GM19099 (cell line): Measurements from ENCODE around the gene ZNF799.

Experiments used
- POLR2A ChIP-seq: IDR thresholded peaks from 3 replicates; pipeline ENCODE4 v1.6.1; 2011; ENCODE audit warnings: low read depth; ENCODE audit not compliant: insufficient read length; ENCODE audit errors: extremely low read depth

The ZNF799 gene

GRCh38 chr19:12400633-12401502 is at the start of gene ZNF799:
ZNF799 (minus strand) TSS chr19:12401271; CDS start chr19:12401070, 201 bp downstream.
- TF ChIP-seq POLR2A: peak; percentile 14

DNA sequence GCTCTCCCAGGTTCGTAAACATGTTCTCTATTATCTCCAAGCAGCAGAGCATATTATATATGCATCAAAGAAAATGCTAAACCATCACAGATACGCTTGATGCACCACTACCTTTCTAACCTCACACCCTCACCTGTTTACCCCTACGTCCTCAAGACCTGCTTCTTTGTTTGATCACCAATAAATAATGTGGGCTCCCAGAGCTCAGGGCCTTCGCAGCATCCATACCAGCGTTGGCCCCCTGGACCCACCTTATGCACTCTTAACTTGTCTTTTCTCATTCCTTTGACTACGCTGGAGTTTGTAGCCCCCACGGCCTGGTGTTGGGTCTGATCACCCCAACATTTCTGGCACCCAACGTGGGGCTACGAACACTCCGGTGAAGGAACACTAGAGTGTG is 49.8 kb upstream of the ZNF799 start:
- TF ChIP-seq POLR2A: no peak

DNA sequence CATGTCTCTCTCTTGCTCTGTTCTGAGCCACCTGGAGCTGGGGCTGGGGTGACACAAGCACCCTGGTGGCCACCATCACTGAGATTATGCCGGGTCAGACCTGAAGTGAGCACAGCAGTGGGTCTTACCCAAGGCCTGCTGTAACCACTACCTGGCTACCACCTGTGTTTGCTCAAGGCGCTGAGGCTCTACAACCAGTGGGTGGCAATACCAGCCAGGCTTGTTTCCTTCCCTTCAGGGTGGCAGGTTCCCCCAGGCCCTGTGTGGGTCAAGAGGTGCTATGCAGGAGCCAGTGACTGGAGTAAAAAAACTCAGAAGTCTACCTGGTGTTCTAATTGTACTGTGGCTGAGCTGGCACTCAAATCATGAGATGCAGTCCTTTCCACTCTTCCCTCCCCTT is 47.7 kb upstream of the ZNF799 start:
- TF ChIP-seq POLR2A: no peak

- TF ChIP-seq POLR2A: peak; percentile 69
These were observed 39.7 kb upstream of the ZNF799 start, which contains the start of gene ZNF443 for GRCh38 chr19:12440541-12441316. ZNF443 (minus strand) TSS chr19:12441021; CDS start chr19:12440914, 107 bp downstream.

- no peak for TF ChIP-seq POLR2A
These were observed 24.8 kb upstream of the ZNF799 start for GRCh38 chr19:12425888-12426274.

GRCh38 chr19:12425236-12425887 is 24.3 kb upstream of the ZNF799 start:
- no peak for TF ChIP-seq POLR2A

- TF ChIP-seq POLR2A: no peak
These were observed 10.8 kb upstream of the ZNF799 start for GRCh38 chr19:12411893-12412292.

DNA sequence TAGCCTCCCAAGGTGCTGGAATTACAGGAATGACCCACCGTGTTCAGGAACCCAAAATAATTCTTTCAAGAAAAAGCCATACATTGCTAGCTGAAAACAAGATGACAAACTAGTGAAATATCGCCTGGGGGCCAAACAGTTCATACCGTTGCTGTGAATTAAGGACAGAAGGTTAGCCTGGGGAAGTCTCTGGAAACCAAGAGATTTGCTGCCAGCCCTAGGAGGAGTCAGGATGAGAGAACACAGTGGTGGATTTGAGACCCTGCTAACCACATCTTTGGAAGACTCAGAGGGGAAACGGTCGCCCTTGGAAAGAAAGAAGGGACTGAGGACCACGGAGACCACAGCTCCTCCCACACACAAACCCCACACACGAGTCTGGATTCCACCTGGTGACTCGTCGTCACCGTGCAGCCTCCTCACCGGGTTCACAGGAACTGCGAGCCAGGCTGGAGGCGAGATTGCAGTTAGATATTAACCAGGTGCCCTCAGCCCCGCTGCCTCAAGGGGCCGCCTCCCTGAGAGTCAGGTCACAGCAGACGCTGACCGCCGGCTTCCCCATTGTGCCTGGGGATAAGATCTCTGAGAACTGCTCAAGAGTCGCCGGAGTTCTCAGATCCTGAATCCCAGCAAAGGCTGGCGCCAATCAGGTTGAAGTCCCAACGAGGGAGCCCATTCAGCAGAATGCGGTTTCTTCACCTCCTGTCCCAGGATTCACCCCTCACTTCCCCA is 1.0 kb downstream of the ZNF799 start:
- TF ChIP-seq POLR2A: peak; percentile 14

- no peak for TF ChIP-seq POLR2A
These were observed 20.7 kb downstream of the ZNF799 start for GRCh38 chr19:12380444-12380737.

DNA sequence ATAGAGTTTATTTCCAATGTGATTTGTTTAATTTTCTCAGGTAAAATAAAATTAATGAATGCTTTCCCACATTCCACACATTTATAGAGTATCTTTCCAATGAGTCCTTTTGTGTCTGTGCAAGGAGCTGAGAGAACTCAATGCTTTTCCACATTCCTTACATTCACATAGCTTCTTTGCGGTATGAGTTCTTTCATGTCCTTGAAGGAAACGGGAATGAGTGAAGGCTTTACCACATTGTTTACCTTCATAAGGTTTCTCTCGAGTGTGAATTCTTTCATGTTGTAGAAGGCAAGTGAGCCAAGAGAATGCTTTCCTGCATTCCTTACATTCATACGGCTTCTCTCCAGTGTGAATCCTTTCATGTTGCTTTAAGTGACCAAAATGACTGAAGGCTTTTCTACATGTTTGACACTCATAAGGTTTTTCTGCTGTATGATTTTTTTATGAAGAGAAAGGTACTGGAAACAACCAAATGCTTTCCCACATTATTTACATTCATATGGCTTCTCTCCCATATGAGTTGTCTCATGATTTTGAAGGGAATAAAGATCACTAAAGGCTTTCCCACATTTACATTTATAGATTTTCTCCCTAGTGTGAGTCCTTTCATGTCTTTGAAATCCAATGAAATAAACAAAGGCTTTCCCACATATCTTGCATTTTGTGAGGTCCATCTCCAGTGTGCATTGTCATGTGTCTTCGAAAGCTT is 21.2 kb downstream of the ZNF799 start:
- TF ChIP-seq POLR2A: no peak

- TF ChIP-seq POLR2A: no peak
These were observed 27.0 kb downstream of the ZNF799 start for GRCh38 chr19:12374026-12374425.

- peak; percentile 86 for TF ChIP-seq POLR2A
These were observed 35.6 kb downstream of the ZNF799 start, which contains the start of gene ZNF442 for GRCh38 chr19:12365236-12366162. ZNF442 (minus strand) TSS chr19:12365683; CDS start chr19:12363631, 2,052 bp downstream.
